AG08395 (cell line): ENCODE data around the gene ANGPTL8.

ENCODE experiments used
- DNase-seq: peaks from one replicate; pipeline ENCODE4 v3.0.0; 2012; ENCODE audit warnings: mixed read lengths, low spot score

The ANGPTL8 gene

DNA sequence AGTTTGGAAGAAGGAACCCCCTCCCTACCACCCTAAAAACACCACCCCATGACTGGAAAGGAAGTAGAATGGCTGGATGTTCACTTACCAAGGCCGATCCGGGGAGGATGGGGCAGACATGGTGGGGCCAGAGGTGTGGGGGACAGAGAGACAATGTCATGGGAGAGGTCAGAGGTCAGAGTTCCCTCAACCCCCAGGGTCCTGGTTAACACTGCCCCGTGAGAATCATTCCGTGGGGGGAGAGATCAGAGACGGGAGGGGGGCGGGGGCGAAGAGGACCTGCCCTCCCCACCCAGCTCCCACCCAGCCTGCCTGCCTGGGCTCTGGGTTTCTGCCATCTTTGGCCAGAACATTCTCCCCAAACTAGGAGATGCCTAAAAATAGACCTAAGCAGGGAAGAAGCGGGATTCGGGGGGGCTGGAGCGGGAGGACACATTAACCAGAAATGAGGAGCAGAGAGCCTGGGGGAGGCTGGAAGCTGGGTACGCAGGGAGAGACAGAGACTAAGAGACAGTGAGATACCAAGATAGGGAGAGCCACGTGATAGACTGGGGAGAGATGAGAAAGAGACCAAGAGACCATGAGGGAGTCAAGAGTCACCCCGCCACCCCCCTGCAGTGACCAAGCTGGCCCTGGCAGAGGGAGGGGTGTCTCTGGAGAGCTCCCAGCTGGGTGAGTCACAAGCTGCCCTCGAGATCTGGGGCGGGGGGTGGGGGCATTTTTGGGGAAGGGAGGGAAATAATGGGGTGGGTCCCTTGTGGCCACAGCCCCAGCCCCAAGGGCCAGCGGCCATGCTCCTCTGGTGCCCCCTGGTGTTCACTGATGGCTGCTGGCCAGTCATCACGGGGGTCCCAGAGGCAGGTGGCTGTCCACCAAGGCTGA lies 36.0 kb upstream of the ANGPTL8 start:
- DNase-seq = peak; percentile 94

DNA sequence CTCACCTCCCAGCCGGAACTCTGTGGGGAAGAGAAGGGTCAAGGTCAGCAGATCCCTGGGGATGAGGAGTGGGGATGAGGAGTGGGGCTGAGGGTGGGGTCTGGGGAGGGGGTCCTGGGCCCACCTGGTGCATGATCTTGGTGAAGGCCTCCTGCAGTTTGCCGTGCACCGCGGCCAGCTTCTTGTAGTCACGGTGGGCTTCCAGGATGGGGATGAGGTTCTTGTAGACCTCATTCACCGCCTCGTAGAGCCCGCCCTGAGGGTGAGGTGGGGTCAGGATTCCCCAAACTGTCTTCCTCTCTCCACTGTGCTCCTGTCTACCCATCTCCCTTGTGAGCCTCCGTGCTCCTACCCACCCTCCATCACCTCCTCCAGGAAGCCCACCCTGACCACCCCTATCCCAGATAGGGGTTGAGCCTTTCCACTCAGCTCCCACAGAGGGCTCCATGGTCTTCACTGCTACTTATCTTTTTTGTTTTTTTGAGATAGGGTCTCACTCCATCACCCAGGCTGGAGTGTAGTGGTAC lies 35.3 kb upstream of the ANGPTL8 start:
- DNase-seq = no peak

DNA sequence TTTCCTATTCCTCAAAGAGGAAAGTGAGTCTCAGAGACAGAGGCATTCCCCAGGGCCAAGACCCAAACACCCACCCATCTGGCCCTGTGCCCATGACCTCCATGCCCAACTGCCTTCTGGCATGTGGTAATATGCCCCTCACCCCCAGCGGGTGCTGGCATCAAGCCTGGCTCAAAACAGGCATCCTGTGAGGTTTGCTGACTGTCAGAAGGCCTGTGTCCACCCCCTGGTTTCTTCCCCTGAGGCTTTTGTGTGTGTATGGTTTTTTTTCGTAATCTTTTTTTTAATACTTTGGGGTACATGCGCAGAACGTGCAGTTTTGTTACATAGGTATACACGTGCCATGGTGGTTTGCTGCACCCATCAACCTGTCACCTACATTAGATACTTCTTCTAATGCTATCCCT lies 34.5 kb upstream of the ANGPTL8 start:
- no peak for DNase-seq

DNA sequence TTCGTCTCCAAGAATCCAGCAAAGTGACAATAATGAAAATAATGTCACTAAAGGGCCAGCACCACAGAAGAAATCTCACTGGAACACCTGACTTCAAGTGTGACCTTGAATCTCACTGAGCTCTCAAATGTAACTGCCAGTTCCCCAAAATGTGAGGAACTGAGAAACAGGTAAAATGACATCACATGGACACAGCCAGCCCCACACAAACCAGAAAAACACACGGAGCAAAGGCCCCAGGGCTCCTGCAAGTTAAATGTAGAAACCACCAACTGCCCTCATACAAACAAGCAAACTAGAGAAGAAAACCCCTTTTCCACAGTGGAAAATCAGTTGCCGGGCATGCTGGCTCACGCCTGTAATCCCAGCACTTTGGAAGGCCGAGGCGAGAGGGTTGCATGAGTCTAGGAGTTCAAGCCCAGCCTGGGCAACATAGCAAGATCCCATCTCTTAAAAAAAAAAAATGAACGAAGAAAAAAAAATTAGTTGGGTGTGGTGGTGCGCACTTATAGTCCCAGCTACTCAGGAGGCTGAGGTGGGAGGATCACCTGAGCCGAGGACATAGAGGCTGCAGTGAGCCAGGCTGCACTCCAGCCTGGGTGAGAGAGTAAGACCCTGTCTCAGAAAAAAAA lies 33.4 kb upstream of the ANGPTL8 start:
- DNase-seq = no peak

DNA sequence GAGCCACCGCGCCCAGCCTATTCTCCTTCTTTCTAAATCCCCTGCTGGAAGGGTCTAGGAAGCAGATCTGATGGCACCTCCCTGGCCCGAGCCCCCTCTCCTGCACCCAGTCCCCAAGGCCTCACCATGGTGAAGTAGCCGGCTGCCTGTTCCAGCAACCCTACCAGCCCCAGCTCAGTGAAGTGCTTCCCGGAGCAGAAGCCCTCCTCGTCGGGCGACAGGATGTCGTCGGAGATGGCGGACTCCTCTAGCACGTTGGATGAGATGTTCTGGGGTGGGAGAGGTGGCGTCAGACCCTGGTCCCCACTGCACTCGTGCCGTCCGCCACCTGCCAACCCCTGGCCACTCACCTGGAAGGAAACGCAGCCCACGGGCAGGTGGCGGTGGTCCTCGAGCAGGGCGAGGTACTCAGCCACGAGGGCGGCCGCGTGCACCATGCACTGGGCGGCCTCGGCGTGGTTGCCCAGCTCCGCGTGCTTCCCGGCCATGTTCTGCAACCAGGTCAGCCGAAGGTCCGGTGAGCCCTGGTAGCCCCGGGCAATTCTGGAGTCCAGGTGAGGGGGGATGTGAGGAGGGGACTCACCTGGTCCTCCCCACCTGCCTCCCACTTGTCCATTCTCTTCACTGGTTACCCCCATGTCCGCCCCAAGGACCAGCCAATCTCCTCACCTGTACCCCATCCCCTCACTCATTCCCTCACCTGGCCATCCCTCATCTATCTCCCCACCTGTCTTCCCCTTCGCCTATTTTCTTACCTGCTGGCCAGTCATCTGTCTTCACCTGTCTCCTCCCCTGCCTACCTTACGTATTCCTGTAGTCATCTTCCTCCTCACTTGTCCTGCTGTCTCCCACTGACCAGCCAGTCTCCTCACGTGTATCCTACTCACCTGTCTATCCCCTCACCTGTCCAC lies 30.6 kb upstream of the ANGPTL8 start:
- DNase-seq = no peak

DNA sequence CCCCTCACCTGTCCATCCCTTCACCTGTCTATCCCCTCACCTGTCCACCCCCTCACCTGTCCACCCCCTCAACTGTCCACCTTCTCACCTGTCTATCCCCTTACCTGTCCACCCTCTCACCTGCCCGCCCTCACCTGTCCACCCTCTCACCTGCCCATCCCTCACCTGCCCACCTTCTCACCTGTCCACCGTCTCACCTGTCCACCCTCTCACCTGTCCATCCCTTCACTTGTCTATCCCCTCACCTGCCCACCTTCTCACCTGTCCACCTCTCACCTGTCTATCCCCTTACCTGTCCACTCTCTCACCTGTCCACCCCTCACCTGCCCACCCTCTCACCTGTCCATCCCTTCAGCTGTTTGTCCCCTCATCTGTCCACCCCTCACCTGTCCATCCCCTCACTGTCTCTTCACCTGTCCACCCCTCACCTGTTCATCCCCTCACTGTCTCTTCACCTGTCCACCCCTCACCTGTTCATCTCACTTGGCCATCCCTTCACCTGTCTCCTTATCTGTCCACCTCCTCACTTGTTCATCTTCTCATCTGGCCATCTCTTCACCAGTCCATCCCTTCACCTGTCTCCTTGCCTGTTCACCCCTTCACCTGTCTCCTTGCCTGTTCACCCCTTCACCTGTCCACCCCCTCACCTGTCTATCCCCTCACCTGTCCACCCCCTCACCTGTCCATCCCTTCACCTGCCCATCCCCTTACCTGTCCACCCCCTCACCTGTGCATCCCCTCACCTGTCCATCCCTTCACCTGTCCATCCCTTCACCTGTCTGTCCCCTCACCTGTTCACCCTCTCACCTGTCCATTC lies 29.4 kb upstream of the ANGPTL8 start:
- DNase-seq = no peak

DNA sequence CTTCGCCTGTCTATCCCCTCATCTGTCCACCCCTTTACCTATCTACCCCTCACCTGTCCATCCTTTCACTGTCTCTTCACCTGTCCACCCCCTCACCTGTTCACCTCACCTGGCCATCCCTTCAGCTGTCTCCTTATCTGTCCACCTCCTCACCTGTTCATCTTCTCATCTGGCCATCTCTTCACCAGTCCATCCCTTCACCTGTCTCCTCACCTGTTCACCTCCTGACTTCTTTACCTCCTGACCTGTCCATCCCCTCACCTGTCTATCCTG lies 28.8 kb upstream of the ANGPTL8 start:
- DNase-seq = no peak

DNA sequence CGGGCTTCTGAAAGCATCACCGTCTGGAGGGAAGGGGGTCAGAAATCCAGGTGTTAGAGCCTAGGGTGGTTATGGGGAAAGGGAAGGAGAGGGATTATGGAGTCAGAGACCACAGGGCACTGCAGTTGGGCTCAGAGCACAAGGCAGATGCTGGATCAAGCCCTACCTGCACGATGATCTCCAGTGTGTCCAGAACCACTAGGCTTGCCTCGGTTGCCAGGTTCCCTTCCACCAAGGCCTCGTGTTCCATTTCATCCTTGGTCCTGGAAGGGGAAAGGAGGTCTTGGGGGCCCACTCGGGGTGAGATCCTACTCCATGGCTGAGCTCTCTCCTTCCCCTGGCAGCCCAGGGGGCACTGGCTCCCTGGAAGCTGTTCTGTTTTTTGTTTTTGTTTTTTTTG lies 25.0 kb upstream of the ANGPTL8 start:
- no peak for DNase-seq

DNA sequence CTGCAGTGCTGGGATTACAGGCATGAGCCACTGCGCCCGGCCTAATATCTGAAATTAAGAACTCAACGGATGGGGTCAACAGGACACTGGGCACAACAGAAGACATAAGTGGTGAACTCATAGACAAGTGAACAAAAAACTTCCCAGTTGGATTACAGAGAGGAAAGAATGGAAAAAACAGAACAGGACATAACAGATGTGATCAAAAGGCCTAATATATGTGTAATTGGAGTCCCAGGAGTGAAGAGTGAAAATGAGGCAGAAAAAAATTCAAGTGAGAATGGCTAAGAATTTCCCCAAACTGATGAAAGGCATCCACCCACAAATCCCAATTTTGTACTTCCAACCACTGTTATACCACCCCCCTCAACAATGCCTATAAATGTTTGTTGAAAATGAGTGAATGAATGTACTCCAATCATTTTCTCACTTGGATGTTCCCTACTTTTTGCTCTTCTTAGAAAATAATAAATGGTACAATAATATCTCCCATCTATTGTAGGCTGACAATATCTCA lies 18.3 kb upstream of the ANGPTL8 start:
- no peak for DNase-seq

DNA sequence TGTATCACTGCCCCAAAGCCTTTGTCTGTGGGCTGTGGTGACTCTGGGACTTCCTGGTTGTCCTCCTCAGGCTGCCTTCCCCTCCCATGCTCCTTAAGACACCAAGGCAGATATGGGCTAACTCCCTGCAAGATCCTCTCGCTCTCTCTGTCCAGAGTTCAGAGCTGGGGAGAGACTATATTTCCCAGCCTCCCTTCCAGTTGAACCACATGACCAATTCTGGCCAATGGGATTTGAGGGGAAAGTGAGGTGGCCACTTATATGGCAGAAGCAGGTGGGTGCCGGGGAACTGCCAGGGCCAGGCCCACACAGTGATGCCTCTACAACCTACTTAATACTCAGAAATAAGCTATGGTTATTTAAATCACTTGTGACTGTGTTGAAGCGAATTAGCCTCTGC lies 16.2 kb upstream of the ANGPTL8 start:
- no peak for DNase-seq

DNA sequence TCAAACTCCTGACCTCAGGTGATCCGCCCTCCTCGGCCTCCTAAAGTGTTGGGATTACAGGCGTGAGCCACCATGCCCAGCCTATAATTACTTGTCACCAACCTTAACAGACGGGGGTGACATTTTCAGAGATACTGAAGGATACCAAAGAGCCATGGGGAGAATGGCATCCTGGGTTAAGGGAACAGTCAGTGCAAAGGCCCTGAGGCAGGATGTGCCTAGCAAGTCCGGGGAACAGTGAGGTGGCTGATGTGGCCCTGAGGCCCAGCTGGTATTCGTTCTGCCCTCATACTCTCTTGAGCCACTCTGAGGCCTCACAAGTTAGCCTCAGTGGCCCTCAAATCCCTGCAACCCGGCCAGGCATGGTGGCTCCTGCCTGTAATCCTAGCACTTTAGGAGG lies 15.0 kb upstream of the ANGPTL8 start:
- no peak for DNase-seq

DNA sequence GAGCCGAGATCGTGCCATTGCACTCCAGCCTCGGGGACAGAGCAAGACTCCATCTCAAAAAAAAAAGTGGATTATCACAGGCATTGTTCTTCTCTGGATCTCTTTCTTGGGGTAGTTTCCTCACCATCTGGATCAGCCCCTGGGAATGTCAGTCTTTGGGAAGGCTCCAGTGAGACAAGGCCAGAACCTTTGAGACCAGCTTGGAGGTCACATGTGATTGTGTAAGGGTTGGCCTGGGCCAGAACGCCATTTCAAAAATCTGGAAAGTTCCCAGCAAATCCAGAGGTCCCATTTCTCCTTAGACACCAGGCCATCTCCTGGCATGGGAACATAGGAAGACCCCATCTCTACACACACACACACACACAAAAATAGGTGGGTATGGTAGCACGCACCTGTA lies 14.2 kb upstream of the ANGPTL8 start:
- no peak for DNase-seq

DNA sequence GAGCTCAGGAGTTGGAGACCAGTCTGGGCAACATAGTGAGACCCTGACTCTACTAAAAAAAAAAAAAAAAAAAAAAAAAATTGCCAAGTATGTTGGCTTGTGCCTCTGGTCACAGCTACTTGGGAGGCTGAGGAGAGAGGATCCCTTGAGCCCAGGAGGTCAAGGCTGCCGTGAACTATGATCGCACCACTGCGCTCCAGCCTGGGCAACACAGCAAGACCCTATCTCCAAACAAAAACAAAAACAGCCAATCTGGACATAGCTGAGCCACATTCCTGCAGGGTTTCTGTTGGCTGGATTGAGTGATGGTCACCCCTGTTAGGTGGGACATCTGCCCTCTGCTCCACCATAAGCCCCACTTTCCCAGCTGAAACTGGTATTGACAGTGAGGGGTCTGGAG lies 13.6 kb upstream of the ANGPTL8 start:
- no peak for DNase-seq

DNA sequence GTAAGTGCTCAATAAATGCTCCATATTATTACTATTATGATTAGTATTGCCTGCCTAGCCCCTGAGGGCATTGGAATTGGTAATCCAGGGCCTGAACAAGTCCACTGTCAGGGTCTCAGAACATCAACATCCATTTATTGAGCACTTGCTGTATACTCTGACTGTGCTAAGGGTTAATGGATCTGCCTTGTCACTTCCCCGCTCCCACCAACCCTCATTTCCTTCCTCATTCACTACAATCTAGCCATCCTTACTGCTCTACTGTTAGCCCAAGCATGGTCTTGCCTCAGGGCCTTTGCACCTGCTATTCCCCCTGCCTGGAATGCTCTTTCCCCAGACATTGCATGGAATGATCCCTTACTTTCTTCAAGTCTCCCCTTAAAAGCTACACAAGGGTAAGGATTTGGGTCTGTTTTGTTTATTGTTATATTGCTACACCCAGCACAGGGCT lies 12.7 kb upstream of the ANGPTL8 start:
- DNase-seq = no peak

DNA sequence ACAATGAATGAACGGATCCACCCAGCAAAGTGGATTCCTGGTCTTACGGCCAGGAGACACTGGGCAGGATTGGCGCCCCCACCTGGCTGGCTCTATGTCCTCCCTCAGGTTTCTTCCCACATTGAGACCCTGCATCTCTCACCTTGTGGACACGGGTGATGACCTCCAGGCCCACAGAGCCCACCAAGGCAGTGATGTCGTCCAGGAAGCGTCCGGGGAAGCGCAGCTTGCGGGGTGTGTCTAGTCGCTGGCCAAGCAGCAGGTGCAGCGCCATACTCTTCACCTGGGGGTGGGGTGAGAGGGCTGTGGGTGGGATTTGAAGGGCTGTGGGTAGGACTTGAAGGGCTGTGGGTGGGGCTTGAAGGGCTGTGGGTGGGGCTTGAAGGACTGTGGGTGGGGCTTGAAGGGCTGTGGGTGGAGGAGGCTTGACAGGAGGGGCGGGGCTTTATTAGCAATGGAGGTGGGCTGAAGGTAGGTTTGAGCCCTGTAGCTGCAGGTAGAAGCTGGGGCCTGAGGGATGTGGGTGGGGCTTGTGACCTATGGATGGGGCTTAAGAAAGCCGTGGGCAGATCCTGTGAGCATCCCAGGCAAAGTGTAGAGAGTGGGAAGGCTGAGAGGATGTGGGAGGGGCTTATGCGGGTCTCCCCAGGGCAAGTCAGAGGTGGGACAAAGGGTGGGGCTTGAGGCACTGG lies 12.1 kb upstream of the ANGPTL8 start:
- no peak for DNase-seq

DNA sequence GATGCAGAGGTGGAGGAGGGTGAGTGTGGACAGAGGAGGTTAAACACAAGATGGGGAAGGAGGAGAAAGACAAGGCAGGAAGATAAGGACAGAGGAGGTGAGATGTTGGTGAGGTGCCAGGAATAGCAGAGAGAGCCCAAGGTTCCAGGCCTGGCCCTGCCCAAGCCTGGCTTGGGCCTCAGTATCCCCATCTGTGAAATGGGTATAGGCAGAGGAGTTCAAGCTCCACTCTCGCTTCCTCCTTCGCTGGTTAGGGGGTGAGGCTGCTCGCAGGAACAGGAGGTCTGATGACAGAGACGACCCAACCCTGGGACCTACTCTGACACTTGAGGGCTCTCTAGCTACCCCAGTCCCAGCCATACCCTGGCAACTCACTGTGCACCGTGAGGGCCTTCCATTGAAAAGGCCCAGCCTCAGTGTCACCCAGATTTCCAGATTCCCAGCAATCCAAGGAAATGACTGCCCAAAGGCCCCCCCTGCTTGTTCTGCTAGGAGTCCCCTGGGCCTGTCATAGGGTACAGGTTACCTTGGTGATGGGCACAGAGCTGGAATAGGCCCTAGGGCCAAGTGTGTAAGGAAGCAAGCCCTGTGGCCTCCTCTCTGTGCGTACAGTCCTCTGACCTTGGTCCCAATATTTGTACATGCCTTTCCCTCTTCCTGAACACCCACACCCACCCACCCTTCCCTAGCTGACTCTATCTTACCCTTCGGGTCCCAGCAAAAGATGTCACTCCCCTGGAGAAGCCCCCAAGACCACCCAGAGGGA lies 8.6 kb upstream of the ANGPTL8 start:
- DNase-seq = no peak

DNA sequence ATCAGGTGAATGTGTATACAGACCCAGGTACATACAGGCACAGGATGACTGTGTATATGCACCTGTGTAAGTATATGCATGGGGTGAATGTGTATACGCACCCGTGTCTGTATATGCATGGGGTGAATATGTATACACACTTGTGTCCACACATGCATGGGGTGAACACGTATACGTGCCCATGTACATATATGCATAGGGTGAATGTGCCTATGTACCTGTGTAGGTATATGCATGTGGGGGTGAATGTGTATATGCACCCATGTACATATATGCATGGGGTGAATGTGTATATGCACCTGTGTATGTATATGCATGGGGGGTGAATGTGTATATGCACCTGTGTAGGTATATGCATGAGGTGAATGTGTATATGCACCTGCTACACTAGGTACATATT lies 6.9 kb upstream of the ANGPTL8 start:
- no peak for DNase-seq

DNA sequence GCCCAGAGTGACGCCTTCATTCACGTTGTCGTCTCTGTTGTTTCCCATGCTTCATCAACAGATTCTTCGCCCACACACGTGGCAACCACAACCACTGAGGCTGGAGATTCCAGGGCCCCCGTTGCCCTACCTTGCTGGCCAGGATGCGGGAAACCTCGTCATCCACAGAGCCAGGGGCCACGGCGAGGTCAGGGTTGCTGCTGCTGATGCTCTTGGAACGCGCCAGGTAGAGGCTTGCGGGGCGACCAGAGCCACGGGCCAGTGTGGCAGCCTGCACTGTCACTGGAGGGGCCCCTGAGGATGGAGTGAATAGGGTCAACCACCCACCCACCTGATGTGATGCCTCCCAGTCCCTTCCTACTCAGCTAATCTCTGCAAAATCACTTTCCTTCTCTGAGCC lies 6.3 kb upstream of the ANGPTL8 start:
- DNase-seq = no peak

DNA sequence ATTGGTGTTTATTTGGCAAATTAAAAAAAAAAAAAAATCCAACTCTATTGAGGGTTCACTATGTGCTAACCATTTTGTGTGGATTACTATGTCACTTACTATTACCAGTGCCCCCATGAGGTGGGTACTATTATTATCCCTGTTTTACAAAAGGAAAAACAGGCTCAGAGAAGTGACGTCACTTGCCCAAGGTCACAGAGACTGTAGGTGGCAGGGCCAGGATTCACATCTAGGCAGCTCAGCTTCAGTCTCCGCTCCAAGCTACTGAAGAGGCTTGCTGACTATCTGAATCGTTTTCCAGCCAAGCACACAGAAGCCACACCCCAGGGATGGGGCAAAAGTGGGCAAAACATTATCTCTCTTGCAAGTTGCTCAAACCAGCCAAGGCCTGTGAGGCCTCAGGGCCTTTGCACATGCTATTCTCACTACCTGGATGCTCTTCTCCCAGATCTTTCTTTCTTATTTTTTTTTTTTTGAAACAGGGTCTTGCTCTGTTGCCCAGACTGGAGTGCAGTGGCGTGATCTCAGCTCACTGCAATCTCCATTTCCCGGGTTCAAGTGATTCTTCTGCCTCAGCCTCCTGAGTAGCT lies 4.8 kb upstream of the ANGPTL8 start:
- no peak for DNase-seq
